SK-N-SH (cell line): ENCODE data around the gene LRRC37B. TPM values are rescaled to one million over a fixed set of nuclear protein-coding genes. Genes with fewer than 3 reads are reported as not detected.

Source experiments
- CTCF ChIA-PET: fragments of 300-600, 350-600 bp; formaldehyde crosslinking; extraction: SDS; loops from one replicate; lab custom pipeline; 2021; lab: Yijun Ruan, JAX
- POLR2A ChIA-PET: fragments of 350-600 bp; sonication (Branson Sonifier 250); formaldehyde crosslinking; extraction: SDS; loops from one replicate; lab custom pipeline; 2020; ENCODE audit warnings: antibody characterized with exemption, inconsistent platforms; lab: Yijun Ruan, JAX
- DNase-seq: peaks from one replicate; pipeline ENCODE4 v3.0.0; 2012
- H2AFZ ChIP-seq: fragments of 200-600 bp; sonication (generic); 2 replicates; pipeline ENCODE4 v1.8.1; 2016; ENCODE audit warnings: antibody characterized with exemption, mild to moderate bottlenecking, low read depth
- H3F3A ChIP-seq: fragments of 200-600 bp; sonication (generic); replicated peaks from 2 replicates; pipeline ENCODE3; 2016; ENCODE audit warnings: antibody characterized with exemption, mild to moderate bottlenecking; ENCODE audit not compliant: insufficient read depth
- H3K27ac ChIP-seq, 2 experiments: fragments of 200-500 bp in 1 of 2; fragments of 200-600 bp in 1 of 2; sonication (Bioruptor generic) in 1 of 2; sonication (generic), shearing (Covaris generic) in 1 of 2; 2 replicates each; pipeline versions ENCODE4 v1.5.1 to v1.6.1; 2014 to 2016; ENCODE audit warnings: low read depth in 2 of 2, inconsistent platforms in 1 of 2, low read length in 1 of 2, mild to moderate bottlenecking in 1 of 2, mixed read lengths in 1 of 2
- H3K27me3 ChIP-seq: fragments of 200-600 bp; sonication (generic), shearing (Covaris generic); 2 replicates; pipeline ENCODE4 v1.6.1; 2016; ENCODE audit warnings: mixed run types; ENCODE audit not compliant: insufficient read depth
- H3K36me3 ChIP-seq, 2 experiments: fragments of 200-500 bp in 1 of 2; fragments of 200-600 bp in 1 of 2; sonication (Bioruptor generic) in 1 of 2; sonication (generic) in 1 of 2; replicated peaks in 1 of 2; 2 replicates each; pipeline versions ENCODE3 to v1.5.1; 2014 to 2016; ENCODE audit warnings: low read length in 1 of 2, mild to moderate bottlenecking in 1 of 2; ENCODE audit not compliant: insufficient read depth in 2 of 2, control insufficient read depth in 1 of 2
- H3K4me1 ChIP-seq, 2 experiments: fragments of 200-500 bp in 1 of 2; fragments of 200-600 bp in 1 of 2; sonication (Bioruptor generic) in 1 of 2; sonication (generic), shearing (Covaris generic) in 1 of 2; 2 replicates each; pipeline versions ENCODE4 v1.5.1 to v1.6.1; 2014 to 2016; ENCODE audit warnings: low read depth in 1 of 2, low read length in 1 of 2, mixed run types in 1 of 2; ENCODE audit not compliant: insufficient read depth in 2 of 2, control insufficient read depth in 1 of 2
- H3K4me2 ChIP-seq: fragments of 200-600 bp; sonication (generic), shearing (Covaris generic); 2 replicates; pipeline ENCODE4 v1.6.1; 2017; ENCODE audit warnings: mixed run types
- H3K4me3 ChIP-seq, 2 experiments: fragments of 200-500 bp in 1 of 2; fragments of 200-600 bp in 1 of 2; sonication (Bioruptor generic) in 1 of 2; sonication (generic), shearing (Covaris generic) in 1 of 2; 2 replicates each; pipeline versions ENCODE4 v1.5.1 to v1.8.1; 2014 to 2016; ENCODE audit warnings: low read depth in 2 of 2, inconsistent platforms in 1 of 2, low read length in 1 of 2, mild to moderate bottlenecking in 1 of 2, mixed read lengths in 1 of 2, moderate library complexity in 1 of 2
- H3K79me2 ChIP-seq: fragments of 200-600 bp; sonication (generic); 2 replicates; pipeline ENCODE4 v1.8.1; 2017; ENCODE audit warnings: mild to moderate bottlenecking; ENCODE audit not compliant: insufficient read depth
- H3K9ac ChIP-seq: fragments of 200-600 bp; sonication (generic); 2 replicates; pipeline ENCODE4 v1.6.1; 2017; ENCODE audit warnings: mixed run types
- H3K9me2 ChIP-seq: fragments of 200-600 bp; sonication (generic); 2 replicates; pipeline ENCODE4 v1.6.1; 2017; ENCODE audit warnings: mixed run types
- H3K9me3 ChIP-seq: fragments of 200-600 bp; sonication (generic); 2 replicates; pipeline ENCODE4 v1.6.1; 2017; ENCODE audit warnings: mixed run types, mild to moderate bottlenecking, moderate library complexity
- H4K20me1 ChIP-seq: fragments of 200-600 bp; sonication (generic); 2 replicates; pipeline ENCODE4 v1.6.1; 2017; ENCODE audit warnings: mild to moderate bottlenecking, mixed run types; ENCODE audit not compliant: insufficient read depth
- EP300 ChIP-seq, 2 experiments: IDR thresholded peaks; 2 replicates each; pipeline versions ENCODE4 v1.4.0 to v1.6.1; 2012; ENCODE audit warnings: borderline replicate concordance in 1 of 2, low read depth in 1 of 2, low read length in 1 of 2
- FOXJ3 ChIP-seq: sonication (generic); formaldehyde crosslinking; IDR thresholded peaks from 2 replicates; pipeline ENCODE4 v1.5.1; 2020; ENCODE audit warnings: mild to moderate bottlenecking, missing genetic modification reagents
- MEF2A ChIP-seq: IDR thresholded peaks from 2 replicates; pipeline ENCODE4 v1.4.0; 2012; ENCODE audit warnings: low read depth, borderline replicate concordance
- RAD21 ChIP-seq: IDR thresholded peaks from 2 replicates; pipeline ENCODE4 v1.6.1; 2012; ENCODE audit warnings: mild to moderate bottlenecking, low read length
- RXRA ChIP-seq: IDR thresholded peaks from 2 replicates; pipeline ENCODE4 v1.4.0; 2012; ENCODE audit warnings: low read depth, mild to moderate bottlenecking, borderline replicate concordance
- SIN3A ChIP-seq: IDR thresholded peaks from 2 replicates; pipeline ENCODE4 v1.6.1; 2012; ENCODE audit warnings: low read depth, mild to moderate bottlenecking, low read length, moderate library complexity, borderline replicate concordance
- WGBS: methylation state at CpG from one replicate; pipeline ENCODE4 v1.1.6; 2017; ENCODE audit warnings: low lambda C conversion rate; 5-methylcytosine and 5-hydroxymethylcytosine counted together
- polyA plus RNA-seq, 3 experiments: library from polyadenylated mRNA; depleted of rRNA; stranded (reverse); fragments of >200 nt; gene quantifications; 2 replicates each; pipeline ENCODE4 v1.2.3, GENCODE V29; 2012
- TF ChIP-seq, protein P1 (sequence below): fragments of 150-350 bp; IDR thresholded peaks from 2 replicates; pipeline ENCODE4 v1.6.1; 2017; ENCODE audit warnings: antibody characterized with exemption, low read length, low read depth, borderline replicate concordance
- TF ChIP-seq, protein P2 (sequence below): IDR thresholded peaks from 2 replicates; pipeline ENCODE4 v1.4.0; 2012; ENCODE audit warnings: low read depth, borderline replicate concordance
- TF ChIP-seq, protein P3 (sequence below): IDR thresholded peaks from 2 replicates; pipeline ENCODE4 v1.4.0; 2012; ENCODE audit warnings: low read depth
- TF ChIP-seq, protein P4 (sequence below): IDR thresholded peaks from 2 replicates; pipeline ENCODE4 v1.6.1; 2012; ENCODE audit warnings: mild to moderate bottlenecking, low read depth, low read length, moderate library complexity
- TF ChIP-seq, protein P5 (sequence below): IDR thresholded peaks from 2 replicates; pipeline ENCODE4; 2012

Gene LRRC37B
- polyA plus RNA-seq, 1 of the 3 experiments (the other 2 are of a cell fraction) = 9.3 TPM

DNA sequence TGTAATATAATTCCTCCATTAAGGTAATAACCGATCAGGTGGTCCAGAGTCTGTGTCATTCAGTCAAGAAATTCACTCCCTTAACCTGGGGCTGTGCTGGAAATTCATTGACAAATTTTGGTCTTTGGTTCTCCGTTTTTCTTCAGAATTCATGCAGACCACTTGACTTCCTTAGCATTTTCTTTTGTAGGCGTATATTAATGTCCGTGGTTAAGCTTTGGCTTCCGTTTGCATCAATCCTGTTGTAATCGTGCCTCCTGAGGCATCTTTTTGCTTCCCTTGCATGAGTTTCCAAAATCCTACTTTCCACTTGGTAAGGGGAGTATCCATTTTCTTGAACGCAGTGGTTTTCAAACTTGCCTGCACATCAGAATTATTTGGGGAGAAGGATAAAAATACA is 9.0 kb downstream of the LRRC37B start:
- Histone ChIP-seq H3K4me2 (no peak overlapping the region), H3K9me2 (no peaks in the 10 kb centered on the region), H4K20me1 (no peaks in the 10 kb centered on the region), H2AFZ (no peak overlapping the region), H3K27ac (no peak overlapping the region), H3K36me3 (peaks cover 2 to 12% of the 10 kb centered on the region in 2 experiments), H3K9me3 (no peaks in the 10 kb centered on the region), H3K9ac (no peak overlapping the region), H3K4me1 (no peaks in the 10 kb centered on the region), H3F3A (no peaks in the 10 kb centered on the region), H3K4me3 (no peak overlapping the region), H3K79me2 (peaks cover 83% of the 10 kb centered on the region), H3K27me3 (no peaks in the 10 kb centered on the region)
- 97% methylated on average over 7 of the region's 7 CpGs for WGBS
- ChIA-PET CTCF (interaction anchor here (2.5 kb wide), 1 partner anchor 9 kb away, joined by 12 read pairs; the partner anchor contains the start of gene LRRC37B), POLR2A (no interaction called here)
- DNase-seq = no peak
- no peak for TF ChIP-seq SIN3A
- no peak for TF ChIP-seq FOXJ3 (CRISPR knock-in tag)
- TF ChIP-seq, protein P1, sequence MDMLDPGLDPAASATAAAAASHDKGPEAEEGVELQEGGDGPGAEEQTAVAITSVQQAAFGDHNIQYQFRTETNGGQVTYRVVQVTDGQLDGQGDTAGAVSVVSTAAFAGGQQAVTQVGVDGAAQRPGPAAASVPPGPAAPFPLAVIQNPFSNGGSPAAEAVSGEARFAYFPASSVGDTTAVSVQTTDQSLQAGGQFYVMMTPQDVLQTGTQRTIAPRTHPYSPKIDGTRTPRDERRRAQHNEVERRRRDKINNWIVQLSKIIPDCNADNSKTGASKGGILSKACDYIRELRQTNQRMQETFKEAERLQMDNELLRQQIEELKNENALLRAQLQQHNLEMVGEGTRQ = no peak
- TF ChIP-seq RAD21 = no peak
- TF ChIP-seq RXRA = no peak
- TF ChIP-seq, protein P2, sequence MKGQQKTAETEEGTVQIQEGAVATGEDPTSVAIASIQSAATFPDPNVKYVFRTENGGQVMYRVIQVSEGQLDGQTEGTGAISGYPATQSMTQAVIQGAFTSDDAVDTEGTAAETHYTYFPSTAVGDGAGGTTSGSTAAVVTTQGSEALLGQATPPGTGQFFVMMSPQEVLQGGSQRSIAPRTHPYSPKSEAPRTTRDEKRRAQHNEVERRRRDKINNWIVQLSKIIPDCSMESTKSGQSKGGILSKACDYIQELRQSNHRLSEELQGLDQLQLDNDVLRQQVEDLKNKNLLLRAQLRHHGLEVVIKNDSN = no peak
- TF ChIP-seq EP300 (IDR thresholded peaks at IDR 0.05; ENCODE audit: borderline replicate concordance in 1 of 2, low read depth in 1 of 2, low read length in 1 of 2) = no peak
- TF ChIP-seq, protein P3, sequence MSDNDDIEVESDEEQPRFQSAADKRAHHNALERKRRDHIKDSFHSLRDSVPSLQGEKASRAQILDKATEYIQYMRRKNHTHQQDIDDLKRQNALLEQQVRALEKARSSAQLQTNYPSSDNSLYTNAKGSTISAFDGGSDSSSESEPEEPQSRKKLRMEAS = no peak
- TF ChIP-seq, protein P4, sequence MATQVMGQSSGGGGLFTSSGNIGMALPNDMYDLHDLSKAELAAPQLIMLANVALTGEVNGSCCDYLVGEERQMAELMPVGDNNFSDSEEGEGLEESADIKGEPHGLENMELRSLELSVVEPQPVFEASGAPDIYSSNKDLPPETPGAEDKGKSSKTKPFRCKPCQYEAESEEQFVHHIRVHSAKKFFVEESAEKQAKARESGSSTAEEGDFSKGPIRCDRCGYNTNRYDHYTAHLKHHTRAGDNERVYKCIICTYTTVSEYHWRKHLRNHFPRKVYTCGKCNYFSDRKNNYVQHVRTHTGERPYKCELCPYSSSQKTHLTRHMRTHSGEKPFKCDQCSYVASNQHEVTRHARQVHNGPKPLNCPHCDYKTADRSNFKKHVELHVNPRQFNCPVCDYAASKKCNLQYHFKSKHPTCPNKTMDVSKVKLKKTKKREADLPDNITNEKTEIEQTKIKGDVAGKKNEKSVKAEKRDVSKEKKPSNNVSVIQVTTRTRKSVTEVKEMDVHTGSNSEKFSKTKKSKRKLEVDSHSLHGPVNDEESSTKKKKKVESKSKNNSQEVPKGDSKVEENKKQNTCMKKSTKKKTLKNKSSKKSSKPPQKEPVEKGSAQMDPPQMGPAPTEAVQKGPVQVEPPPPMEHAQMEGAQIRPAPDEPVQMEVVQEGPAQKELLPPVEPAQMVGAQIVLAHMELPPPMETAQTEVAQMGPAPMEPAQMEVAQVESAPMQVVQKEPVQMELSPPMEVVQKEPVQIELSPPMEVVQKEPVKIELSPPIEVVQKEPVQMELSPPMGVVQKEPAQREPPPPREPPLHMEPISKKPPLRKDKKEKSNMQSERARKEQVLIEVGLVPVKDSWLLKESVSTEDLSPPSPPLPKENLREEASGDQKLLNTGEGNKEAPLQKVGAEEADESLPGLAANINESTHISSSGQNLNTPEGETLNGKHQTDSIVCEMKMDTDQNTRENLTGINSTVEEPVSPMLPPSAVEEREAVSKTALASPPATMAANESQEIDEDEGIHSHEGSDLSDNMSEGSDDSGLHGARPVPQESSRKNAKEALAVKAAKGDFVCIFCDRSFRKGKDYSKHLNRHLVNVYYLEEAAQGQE = no peak
- TF ChIP-seq, protein P5, sequence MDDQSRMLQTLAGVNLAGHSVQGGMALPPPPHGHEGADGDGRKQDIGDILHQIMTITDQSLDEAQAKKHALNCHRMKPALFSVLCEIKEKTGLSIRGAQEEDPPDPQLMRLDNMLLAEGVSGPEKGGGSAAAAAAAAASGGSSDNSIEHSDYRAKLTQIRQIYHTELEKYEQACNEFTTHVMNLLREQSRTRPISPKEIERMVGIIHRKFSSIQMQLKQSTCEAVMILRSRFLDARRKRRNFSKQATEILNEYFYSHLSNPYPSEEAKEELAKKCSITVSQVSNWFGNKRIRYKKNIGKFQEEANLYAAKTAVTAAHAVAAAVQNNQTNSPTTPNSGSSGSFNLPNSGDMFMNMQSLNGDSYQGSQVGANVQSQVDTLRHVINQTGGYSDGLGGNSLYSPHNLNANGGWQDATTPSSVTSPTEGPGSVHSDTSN = no peak
- TF ChIP-seq MEF2A = no peak
